ENCODE results near the gene AGPAT1. TPM values are rescaled to one million over a fixed set of nuclear protein-coding genes. Genes with fewer than 3 reads are reported as not detected.

The AGPAT1 gene
- total and polyA plus RNA-seq, 7 donors: 35.0 to 77.8 (median 47.4) TPM

DNA sequence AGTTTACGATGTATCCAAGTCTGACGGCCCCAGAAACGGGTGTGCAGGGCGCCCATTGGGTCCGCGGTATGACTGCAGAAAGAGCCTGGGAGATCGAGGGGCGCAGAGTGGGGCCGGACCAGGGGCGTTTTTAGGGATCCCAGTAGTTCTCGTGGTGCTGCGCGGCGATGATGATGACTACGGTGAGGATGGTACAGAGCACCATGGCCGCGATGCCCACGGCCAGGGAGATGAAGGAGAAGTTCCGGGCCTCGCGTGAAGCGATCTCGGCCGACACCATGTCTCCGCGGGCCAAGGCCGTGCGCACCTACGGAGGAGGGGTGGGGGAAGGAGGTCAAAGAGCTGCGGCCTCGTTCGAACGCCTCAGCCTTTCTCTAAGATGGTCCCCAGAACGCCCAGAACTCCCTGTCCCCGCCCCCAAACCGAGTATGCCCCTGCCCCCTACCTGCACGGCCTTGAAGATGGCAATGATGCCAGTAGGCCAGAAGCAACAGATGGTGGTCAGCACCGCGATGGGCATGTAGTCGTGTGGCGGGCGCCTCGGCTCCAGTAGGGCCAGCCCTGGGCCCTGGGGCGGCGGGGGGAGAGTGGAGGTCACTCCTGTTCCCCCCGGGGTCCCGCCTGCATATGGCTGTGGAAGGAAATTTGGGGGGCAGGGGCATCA lies 26.7 kb downstream of the AGPAT1 start:
- H3K27ac ChIP-seq: no peak overlapping the region
- intact Hi-C loops (cut with DNase I): no loop called here
- WGBS, 3 donors: 43 to 47% (median 46%) methylated on average over 47 of the region's 47 CpGs
- ATAC-seq: no peak
- peaks cover 0 to 38% (median 17%) of the 10 kb centered on the region in 3 donors for H3K27me3 ChIP-seq (ENCODE audit: insufficient read depth in 3 of 3, low read length in 2 of 3)
- no peak for DNase-seq
- TF ChIP-seq CTCF (IDR thresholded peaks at IDR 0.05): no peak
- H3K9me3 ChIP-seq: no peaks in the 10 kb centered on the region
- peak overlapping the region; percentile 38 for H3K4me3 ChIP-seq
- no peaks in the 10 kb centered on the region for H3K36me3 ChIP-seq (ENCODE audit: insufficient read depth in 1 of 2, low read depth in 1 of 2)
- peaks cover 4% of the 10 kb centered on the region for H3K4me1 ChIP-seq

- H3K36me3 ChIP-seq (ENCODE audit: insufficient read depth in 1 of 2, low read depth in 1 of 2): no peaks in the 10 kb centered on the region
- 17 to 29% (median 23%) methylated on average over 36 to 39 of the region's 39 CpGs for WGBS, 3 donors
- peak overlapping the region; percentile 38 for H3K4me3 ChIP-seq
- H3K27me3 ChIP-seq (ENCODE audit: insufficient read depth in 3 of 3, low read length in 2 of 3): peaks cover 0 to 38% (median 17%) of the 10 kb centered on the region in 3 donors
- H3K9me3 ChIP-seq: no peaks in the 10 kb centered on the region
- H3K4me1 ChIP-seq: peaks cover 4% of the 10 kb centered on the region
- ATAC-seq (peak in 3 of 4 donors; percentile 31 to 60 (median 57)), DNase-seq (peak; percentile 61 to 79)
- intact Hi-C loops (cut with DNase I): no loop called here
- H3K27ac ChIP-seq: no peak overlapping the region
- TF ChIP-seq CTCF (IDR thresholded peaks at IDR 0.05): no peak
These were observed 27.4 kb downstream of the AGPAT1 start for GRCh38 chr6:32148289-32149091.

- no peak for TF ChIP-seq CTCF (IDR thresholded peaks at IDR 0.05)
- H3K27me3 ChIP-seq (ENCODE audit: insufficient read depth in 3 of 3, low read length in 2 of 3): peaks cover 0 to 38% (median 17%) of the 10 kb centered on the region in 3 donors
- no peaks in the 10 kb centered on the region for H3K9me3 ChIP-seq
- H3K36me3 ChIP-seq (ENCODE audit: insufficient read depth in 1 of 2, low read depth in 1 of 2): no peaks in the 10 kb centered on the region
- no peak for ATAC-seq
- intact Hi-C loops (cut with DNase I): no loop called here
- H3K4me1 ChIP-seq: peaks cover 4% of the 10 kb centered on the region
- no peak for DNase-seq
- H3K4me3 ChIP-seq: no peak overlapping the region
- WGBS, 3 donors: 86 to 100% (median 94%) methylated on average over 4 of the region's 4 CpGs
- H3K27ac ChIP-seq: no peak overlapping the region
These were observed 28.3 kb downstream of the AGPAT1 start for GRCh38 chr6:32147401-32148132.

DNA sequence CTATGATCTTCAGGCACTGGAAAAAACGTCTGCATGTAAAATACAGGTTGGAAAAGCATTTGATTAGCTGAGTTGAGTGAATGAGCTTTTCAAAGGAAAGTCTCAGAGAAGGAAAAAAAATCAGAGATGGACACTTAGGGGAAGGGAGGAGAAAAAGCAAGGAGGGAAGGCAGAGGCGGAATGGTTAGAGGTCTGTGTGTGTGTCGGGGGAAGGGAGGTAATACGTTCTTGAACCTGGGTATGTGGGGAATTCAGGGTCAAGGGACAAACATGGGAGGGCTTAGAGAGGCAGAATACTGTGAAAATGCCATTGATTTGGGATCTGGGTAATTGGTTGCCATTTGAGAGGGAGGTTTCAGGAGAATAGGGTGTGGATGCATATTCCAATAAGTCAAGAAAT lies 29.2 kb downstream of the AGPAT1 start:
- DNase-seq (no peak), ATAC-seq (no peak)
- peaks cover 0 to 43% (median 13%) of the 10 kb centered on the region in 3 donors for H3K27me3 ChIP-seq (ENCODE audit: insufficient read depth in 3 of 3, low read length in 2 of 3)
- H3K9me3 ChIP-seq: no peaks in the 10 kb centered on the region
- TF ChIP-seq CTCF (IDR thresholded peaks at IDR 0.05): no peak
- WGBS, 3 donors: 37 to 45% (median 41%) methylated on average over 4 of the region's 4 CpGs
- H3K4me3 ChIP-seq: no peak overlapping the region
- no peaks in the 10 kb centered on the region for H3K4me1 ChIP-seq
- H3K36me3 ChIP-seq (ENCODE audit: insufficient read depth in 1 of 2, low read depth in 1 of 2): no peaks in the 10 kb centered on the region
- intact Hi-C loops (cut with DNase I): no loop called here
- H3K27ac ChIP-seq: no peak overlapping the region
